Choroid plexus epithelial cell (primary cell): Measurements from ENCODE around the gene MYO5C.

Experiments used
- DNase-seq: peaks from one replicate; pipeline ENCODE4 v3.0.0-alpha.2; 2010; ENCODE audit warnings: low read depth
- H3K4me3 ChIP-seq: 2 replicates; pipeline ENCODE4 v1.5.1; 2011; ENCODE audit warnings: low read depth, mild to moderate bottlenecking, control low read depth, low read length, moderate library complexity
- CTCF ChIP-seq: conservative IDR thresholded peaks from 2 replicates; pipeline ENCODE4 v1.5.1; 2011; ENCODE audit warnings: low read depth, mild to moderate bottlenecking, control low read depth, inconsistent platforms, low read length, moderate library complexity

The MYO5C gene

GRCh38 chr15:52161406-52161966 is 134.1 kb downstream of the MYO5C start:
- DNase-seq: no peak
- TF ChIP-seq CTCF: no peak
- H3K4me3 ChIP-seq: no peak overlapping the region

- no peak for DNase-seq
- TF ChIP-seq CTCF: no peak
- H3K4me3 ChIP-seq: no peak overlapping the region
These were observed 136.0 kb downstream of the MYO5C start for GRCh38 chr15:52159645-52160044.

- no peak overlapping the region for H3K4me3 ChIP-seq
- no peak for TF ChIP-seq CTCF
- DNase-seq: no peak
These were observed 137.4 kb downstream of the MYO5C start for GRCh38 chr15:52158084-52158765.

GRCh38 chr15:52155878-52156277 is 139.7 kb downstream of the MYO5C start:
- H3K4me3 ChIP-seq: no peak overlapping the region
- DNase-seq: no peak

GRCh38 chr15:52154896-52155865 is 140.4 kb downstream of the MYO5C start:
- DNase-seq: no peak
- no peak overlapping the region for H3K4me3 ChIP-seq

More at GRCh38 chr15:52155878-52156277, 139.7 kb downstream of the MYO5C start:
- TF ChIP-seq CTCF: no peak

More at GRCh38 chr15:52154896-52155865, 140.4 kb downstream of the MYO5C start:
- no peak for TF ChIP-seq CTCF
